GM13977 (cell line): ENCODE data around the gene SPO11.

ENCODE experiments used
- DNase-seq: peaks from one replicate; pipeline ENCODE4 v3.0.0; 2012; ENCODE audit warnings: low spot score
- CTCF ChIP-seq: IDR thresholded peaks from 2 replicates; pipeline ENCODE4 v1.5.1; 2012; ENCODE audit warnings: mild to moderate bottlenecking, control low read depth; ENCODE audit not compliant: insufficient read depth; ENCODE audit errors: extremely low read depth, missing control alignments
- in situ Hi-C: fragments of 300-500 bp; cut with MboI; formaldehyde crosslinking; loops from one replicate; pipeline ENCODE4 v1.12.0; 2022; ENCODE audit warnings: low sequenced_read_pairs, low pct_unique_long_range_greater_than_20kb, mixed read lengths, inconsistent platforms; ENCODE audit not compliant: unreplicated experiment

Gene SPO11

DNA sequence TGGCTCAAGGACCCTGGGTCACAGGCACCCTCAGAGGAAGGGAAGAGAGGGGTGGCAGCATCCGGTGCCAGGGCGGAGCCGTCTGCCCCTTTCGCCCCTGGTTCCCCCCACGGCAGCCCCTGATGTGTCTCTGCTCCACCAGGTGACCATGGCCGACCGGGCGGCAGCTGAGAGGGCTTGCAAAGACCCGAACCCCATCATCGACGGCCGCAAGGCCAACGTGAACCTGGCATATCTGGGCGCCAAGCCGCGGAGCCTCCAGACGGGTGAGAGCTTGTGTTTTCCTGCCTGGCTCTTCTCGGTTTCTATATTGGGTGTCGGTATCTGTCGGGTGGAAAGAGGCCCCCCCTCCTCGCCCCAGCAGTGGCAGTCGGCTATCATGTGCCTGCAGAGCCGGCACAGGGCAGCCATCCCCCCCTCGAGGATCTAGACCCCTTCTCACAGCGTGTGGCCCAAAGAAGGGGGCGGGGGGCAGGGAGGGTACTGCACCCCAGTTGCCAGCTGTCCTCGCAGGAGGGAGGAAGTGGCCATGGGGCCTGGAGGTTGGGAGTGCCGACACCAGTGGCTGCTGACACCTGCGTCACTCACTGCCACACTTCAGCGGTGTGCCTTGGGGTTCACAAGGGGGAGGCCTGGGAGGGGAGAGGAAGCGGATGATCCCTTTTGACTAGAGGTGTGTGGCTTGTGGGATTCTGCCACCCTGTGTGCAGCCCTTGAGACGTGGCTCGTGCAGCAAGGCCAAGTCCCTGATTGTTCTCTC lies 63.1 kb downstream of the SPO11 start:
- DNase-seq, result peak; percentile 59
- in situ Hi-C loops, result loop anchor here (25.0 kb wide), 1 partner anchor 820 kb away; no protein-coding TSS in a partner anchor
- no peak for TF ChIP-seq CTCF
